ENCODE measurements around the gene SPATA13.

SPATA13 gene

GRCh38 chr13:24159357-24159756, 1.2 kb upstream of the SPATA13 start:
- Histone ChIP-seq H3K27ac (no peak overlapping the region), H3K4me1 (peaks cover 12 to 34% (median 25%) of the 10 kb centered on the region in 10 experiments; a peak in 19 of 20 replicates), H3K4me3 (no peak overlapping the region), H3K27me3 (peaks cover 8 to 31% (median 24%) of the 10 kb centered on the region in 11 experiments; a peak in 18 of 22 replicates), H3K9me3 (replicated peaks in 1 of 11) (no peaks in the 10 kb centered on the region), H3K4me2 (peak overlapping the region in 3 of 11 experiments; percentile 92 to 97 (median 95); a peak in 3 of 22 replicates), H3K36me3 (no peaks in the 10 kb centered on the region), H4K20me1 (peaks cover 0 to 34% (median 27%) of the 10 kb centered on the region in 11 experiments; a peak in 17 of 22 replicates), H3K9ac (no peak overlapping the region)
- no peak for TF ChIP-seq Cebpa-rat (IDR thresholded peaks at IDR 0.05)

DNA sequence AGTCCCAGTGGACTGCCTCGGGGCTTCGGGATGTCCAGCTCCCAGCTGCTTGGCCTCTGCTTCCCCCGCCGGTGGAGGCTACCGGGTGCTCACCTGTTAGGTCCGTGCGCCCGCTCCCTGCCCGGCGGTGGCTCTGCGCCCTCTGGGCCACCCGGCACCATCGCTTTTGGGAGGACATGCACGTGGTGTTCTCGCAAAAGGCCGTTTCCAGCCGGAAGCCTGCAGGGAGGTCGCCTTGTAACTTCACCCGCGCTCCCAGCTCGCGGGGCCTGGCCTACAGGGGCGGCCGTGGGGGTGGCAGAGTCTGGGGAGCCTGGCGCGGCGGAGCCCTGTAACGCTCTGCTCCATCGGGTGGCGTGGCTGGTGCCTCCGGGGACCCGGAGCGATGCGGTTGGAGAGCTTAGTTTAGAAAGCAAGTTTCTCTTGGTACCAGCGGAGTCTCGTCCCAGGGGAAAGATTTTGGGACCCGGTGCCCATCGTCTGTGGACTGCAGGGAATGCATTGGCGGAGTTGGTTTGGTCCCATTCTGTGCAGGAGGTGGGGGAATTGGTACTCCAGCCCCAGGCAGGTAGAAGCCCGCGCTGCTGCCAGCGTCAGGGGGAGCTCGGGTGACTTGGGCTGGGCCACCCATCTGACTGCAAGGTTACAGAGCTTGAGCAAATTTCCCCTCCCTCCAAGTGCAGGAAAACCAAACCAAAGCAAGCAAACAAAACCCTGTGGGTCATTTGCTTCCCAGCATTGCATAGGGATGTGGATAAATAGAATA, 673 bp downstream of the SPATA13 start:
- no peaks in the 10 kb centered on the region for H3K9me3 ChIP-seq (replicated peaks in 1 of 11)
- peaks cover 0 to 3% (median 0%) of the 10 kb centered on the region in 11 experiments; a peak in 3 of 22 replicates for H3K36me3 ChIP-seq
- peaks cover 12 to 43% (median 32%) of the 10 kb centered on the region in 10 experiments; a peak in 19 of 20 replicates for H3K4me1 ChIP-seq
- peak overlapping the region; percentile 74 to 89 (median 82) for H3K4me3 ChIP-seq
- H3K27me3 ChIP-seq, result peaks cover 8 to 35% (median 24%) of the 10 kb centered on the region in 11 experiments; a peak in 18 of 22 replicates
- H3K9ac ChIP-seq, result peak overlapping the region; percentile 70 to 88 (median 82)
- H4K20me1 ChIP-seq, result peaks cover 0 to 52% (median 36%) of the 10 kb centered on the region in 11 experiments; a peak in 17 of 22 replicates
- peak overlapping the region in 10 of 11 experiments; percentile 45 to 81 (median 74); a peak in 19 of 22 replicates for H3K27ac ChIP-seq
- peak overlapping the region; percentile 92 to 100 (median 98) for H3K4me2 ChIP-seq
- TF ChIP-seq Cebpa-rat (IDR thresholded peaks at IDR 0.05), result no peak

DNA sequence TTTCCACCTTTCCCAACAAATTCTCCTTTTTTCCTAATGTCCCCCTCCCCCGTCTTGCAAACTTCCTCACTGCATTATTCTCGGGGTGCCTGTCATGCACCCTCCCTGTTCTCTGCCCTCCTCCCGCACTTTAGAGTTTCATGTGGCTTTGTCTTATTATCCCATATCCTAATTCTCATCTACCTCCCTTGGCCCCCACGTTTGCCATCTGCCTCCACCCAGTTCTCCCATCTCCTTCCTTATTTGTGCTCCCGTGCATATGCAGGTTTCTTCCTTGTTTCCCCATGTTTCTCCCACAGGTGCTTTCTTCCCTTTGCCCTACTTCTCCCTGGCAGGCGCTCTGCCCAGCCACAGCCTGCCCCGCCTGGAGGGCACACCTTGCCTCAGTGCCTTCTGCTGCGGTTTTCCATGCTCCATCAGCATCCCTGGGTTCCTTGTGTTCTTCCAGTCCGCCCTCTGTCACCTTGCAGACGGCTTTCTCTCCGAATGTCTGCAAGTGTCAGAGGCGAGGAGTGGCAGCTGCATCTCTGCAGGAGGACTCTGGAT, 1.5 kb downstream of the SPATA13 start:
- H3K9ac ChIP-seq, result peak overlapping the region in 1 of 11 experiments; percentile 87; a peak in 1 of 22 replicates
- H3K4me3 ChIP-seq, result peak overlapping the region in 8 of 10 experiments; percentile 74 to 89 (median 82); a peak in 9 of 20 replicates
- H3K27ac ChIP-seq, result no peak overlapping the region

DNA sequence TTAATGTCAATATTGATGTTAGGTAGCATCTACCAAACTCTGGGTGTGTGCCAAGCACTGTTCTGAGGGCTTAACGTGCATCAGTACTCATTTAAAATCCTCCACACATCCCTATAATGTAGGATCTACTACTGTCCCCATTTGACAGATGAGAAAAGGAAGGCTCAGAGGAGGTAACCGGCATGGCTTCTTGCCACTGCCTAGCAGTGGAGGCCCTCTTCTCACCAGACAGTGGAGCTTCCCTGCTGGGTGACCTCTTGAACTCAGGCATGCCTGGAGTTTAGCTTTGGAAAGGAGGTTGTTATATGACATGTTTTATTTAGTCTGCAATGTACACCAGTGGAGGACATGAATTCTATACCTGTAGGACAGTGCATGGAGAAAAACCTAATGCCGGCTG, 2.1 kb downstream of the SPATA13 start:
- H3K27ac ChIP-seq, result no peak overlapping the region
- peaks cover 12 to 43% (median 32%) of the 10 kb centered on the region in 10 experiments; a peak in 19 of 20 replicates for H3K4me1 ChIP-seq
- peaks cover 8 to 35% (median 24%) of the 10 kb centered on the region in 11 experiments; a peak in 18 of 22 replicates for H3K27me3 ChIP-seq
- peaks cover 0 to 15% (median 3%) of the 10 kb centered on the region in 11 experiments; a peak in 6 of 22 replicates for H3K36me3 ChIP-seq
- no peak overlapping the region for H3K9ac ChIP-seq
- peaks cover 0 to 62% (median 36%) of the 10 kb centered on the region in 11 experiments; a peak in 17 of 22 replicates for H4K20me1 ChIP-seq
- peak overlapping the region in 2 of 11 experiments; percentile 98 to 99; a peak in 4 of 22 replicates for H3K4me2 ChIP-seq
- H3K9me3 ChIP-seq (replicated peaks in 1 of 11), result no peaks in the 10 kb centered on the region
- TF ChIP-seq Cebpa-rat (IDR thresholded peaks at IDR 0.05), result no peak
- no peak overlapping the region for H3K4me3 ChIP-seq

More for the DNA sequence above, 1.5 kb downstream of the SPATA13 start:
- H3K27me3 ChIP-seq, result peaks cover 8 to 35% (median 24%) of the 10 kb centered on the region in 11 experiments; a peak in 18 of 22 replicates
- no peaks in the 10 kb centered on the region for H3K9me3 ChIP-seq (replicated peaks in 1 of 11)
- peaks cover 0 to 12% (median 3%) of the 10 kb centered on the region in 11 experiments; a peak in 6 of 22 replicates for H3K36me3 ChIP-seq
- H4K20me1 ChIP-seq, result peaks cover 0 to 60% (median 36%) of the 10 kb centered on the region in 11 experiments; a peak in 17 of 22 replicates
- peak overlapping the region; percentile 92 to 100 (median 98); a peak in 21 of 22 replicates for H3K4me2 ChIP-seq
- peaks cover 12 to 43% (median 32%) of the 10 kb centered on the region in 10 experiments; a peak in 19 of 20 replicates for H3K4me1 ChIP-seq
- no peak for TF ChIP-seq Cebpa-rat (IDR thresholded peaks at IDR 0.05)

GRCh38 chr13:24165746-24166145, 5.2 kb downstream of the SPATA13 start:
- H3K4me2 ChIP-seq, result no peak overlapping the region
- peaks cover 6 to 31% (median 22%) of the 10 kb centered on the region in 10 experiments; a peak in 18 of 20 replicates for H3K4me1 ChIP-seq
- H3K27ac ChIP-seq, result no peak overlapping the region
- no peak for TF ChIP-seq Cebpa-rat (IDR thresholded peaks at IDR 0.05)
- no peaks in the 10 kb centered on the region for H3K9me3 ChIP-seq (replicated peaks in 1 of 11)
- peaks cover 0 to 16% (median 3%) of the 10 kb centered on the region in 11 experiments; a peak in 6 of 22 replicates for H3K36me3 ChIP-seq
- peaks cover 8 to 35% (median 24%) of the 10 kb centered on the region in 11 experiments; a peak in 18 of 22 replicates for H3K27me3 ChIP-seq
- H4K20me1 ChIP-seq, result peaks cover 0 to 88% (median 36%) of the 10 kb centered on the region in 11 experiments; a peak in 17 of 22 replicates
- H3K9ac ChIP-seq, result no peak overlapping the region
- H3K4me3 ChIP-seq, result no peak overlapping the region

GRCh38 chr13:24166561-24166960, 6.0 kb downstream of the SPATA13 start:
- Histone ChIP-seq H3K27ac (no peak overlapping the region), H3K9ac (no peak overlapping the region), H3K4me2 (no peak overlapping the region)

DNA sequence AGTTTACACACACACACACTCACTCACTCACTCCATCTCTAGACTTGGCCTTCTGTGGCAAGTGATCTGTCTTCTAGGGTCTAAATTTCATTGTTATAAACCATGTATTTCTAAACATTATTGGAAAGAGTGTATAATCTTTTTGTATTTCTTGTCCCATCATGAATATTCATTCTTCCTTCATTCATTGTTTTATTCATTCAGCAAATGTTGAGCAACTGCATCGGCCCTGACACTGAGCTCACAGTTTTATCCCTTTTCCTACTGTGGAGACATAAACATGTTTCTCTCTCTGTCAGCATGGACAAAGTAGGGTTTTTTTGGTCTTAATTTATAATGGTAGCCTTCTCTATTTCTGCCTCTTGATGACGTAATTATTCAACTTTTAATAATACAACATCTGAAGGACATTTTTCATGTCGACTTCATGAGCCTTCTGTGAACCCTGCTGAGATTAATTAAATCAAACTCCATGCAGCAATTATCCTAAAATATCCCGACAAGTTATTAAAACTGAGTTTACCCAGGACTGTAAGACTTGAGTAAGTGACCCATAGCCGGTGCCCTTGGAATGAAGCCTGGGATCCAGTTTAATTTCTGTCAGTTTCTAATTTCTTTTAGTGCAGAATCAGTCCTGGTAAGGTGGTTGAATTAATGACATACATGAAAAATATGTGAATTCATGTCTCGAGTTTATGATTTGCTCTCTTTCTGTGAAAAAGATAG, 7.3 kb downstream of the SPATA13 start:
- no peak overlapping the region for H3K4me2 ChIP-seq
- H3K27me3 ChIP-seq, result peaks cover 0 to 16% (median 8%) of the 10 kb centered on the region in 11 experiments; a peak in 7 of 22 replicates
- no peak overlapping the region for H3K27ac ChIP-seq
- H3K9ac ChIP-seq, result no peak overlapping the region
- H4K20me1 ChIP-seq, result peaks cover 0 to 86% (median 18%) of the 10 kb centered on the region in 11 experiments; a peak in 17 of 22 replicates
- TF ChIP-seq Cebpa-rat (IDR thresholded peaks at IDR 0.05), result no peak
- H3K36me3 ChIP-seq, result peaks cover 0 to 16% (median 3%) of the 10 kb centered on the region in 11 experiments; a peak in 6 of 22 replicates
- no peaks in the 10 kb centered on the region for H3K9me3 ChIP-seq (replicated peaks in 1 of 11)
- H3K4me3 ChIP-seq, result no peak overlapping the region
- peaks cover 0 to 12% (median 9%) of the 10 kb centered on the region in 10 experiments; a peak in 15 of 20 replicates for H3K4me1 ChIP-seq

More at GRCh38 chr13:24166561-24166960, 6.0 kb downstream of the SPATA13 start:
- no peak overlapping the region for H3K4me3 ChIP-seq
- H3K36me3 ChIP-seq, result peaks cover 0 to 16% (median 3%) of the 10 kb centered on the region in 11 experiments; a peak in 6 of 22 replicates
- peaks cover 0 to 92% (median 31%) of the 10 kb centered on the region in 11 experiments; a peak in 17 of 22 replicates for H4K20me1 ChIP-seq
- TF ChIP-seq Cebpa-rat (IDR thresholded peaks at IDR 0.05), result no peak
- H3K9me3 ChIP-seq (replicated peaks in 1 of 11), result no peaks in the 10 kb centered on the region
- peaks cover 8 to 28% (median 21%) of the 10 kb centered on the region in 11 experiments; a peak in 17 of 22 replicates for H3K27me3 ChIP-seq
- H3K4me1 ChIP-seq, result peaks cover 2 to 23% (median 16%) of the 10 kb centered on the region in 10 experiments; a peak in 18 of 20 replicates

DNA sequence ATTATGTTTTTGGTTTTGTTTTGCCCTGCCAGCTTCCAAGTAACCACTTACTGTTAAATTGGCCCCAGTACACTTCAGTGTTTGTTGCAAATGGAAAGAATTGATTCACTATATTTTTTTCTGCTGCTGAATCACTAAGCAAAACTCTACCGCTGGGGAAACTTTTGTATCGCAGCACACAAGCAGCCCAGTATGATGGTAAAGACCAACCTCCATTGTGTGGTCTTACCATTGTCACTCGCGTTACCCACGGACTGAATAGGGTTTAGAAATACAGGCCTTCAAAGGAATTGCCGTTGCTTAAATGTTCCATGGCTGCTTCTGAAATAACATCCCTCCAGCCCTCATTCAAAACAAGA, 7.9 kb downstream of the SPATA13 start:
- Histone ChIP-seq H3K9me3 (replicated peaks in 1 of 11) (no peaks in the 10 kb centered on the region), H3K27me3 (peaks cover 0 to 12% (median 3%) of the 10 kb centered on the region in 11 experiments; a peak in 4 of 22 replicates), H3K27ac (no peak overlapping the region), H3K4me2 (no peak overlapping the region), H3K4me3 (no peak overlapping the region), H3K36me3 (peaks cover 0 to 16% (median 3%) of the 10 kb centered on the region in 11 experiments; a peak in 6 of 22 replicates), H3K9ac (no peak overlapping the region), H3K4me1 (peaks cover 0 to 12% (median 9%) of the 10 kb centered on the region in 10 experiments; a peak in 15 of 20 replicates), H4K20me1 (peaks cover 0 to 80% (median 13%) of the 10 kb centered on the region in 11 experiments; a peak in 12 of 22 replicates)
- TF ChIP-seq Cebpa-rat (IDR thresholded peaks at IDR 0.05), result no peak
